GM19455 (cell line): ENCODE data around the gene KLF14.
"Not testable (repeated sequence)": the region's sequence is repeated elsewhere in the genome, so short reads cannot be mapped to it uniquely, and the experiment has no call there.

ENCODE experiments used
- ATAC-seq: cut with Tn5 transposase; IDR thresholded peaks from one replicate; pipeline ENCODE4 v1.9.1; 2021; ENCODE audit not compliant: unreplicated experiment

KLF14 gene

DNA sequence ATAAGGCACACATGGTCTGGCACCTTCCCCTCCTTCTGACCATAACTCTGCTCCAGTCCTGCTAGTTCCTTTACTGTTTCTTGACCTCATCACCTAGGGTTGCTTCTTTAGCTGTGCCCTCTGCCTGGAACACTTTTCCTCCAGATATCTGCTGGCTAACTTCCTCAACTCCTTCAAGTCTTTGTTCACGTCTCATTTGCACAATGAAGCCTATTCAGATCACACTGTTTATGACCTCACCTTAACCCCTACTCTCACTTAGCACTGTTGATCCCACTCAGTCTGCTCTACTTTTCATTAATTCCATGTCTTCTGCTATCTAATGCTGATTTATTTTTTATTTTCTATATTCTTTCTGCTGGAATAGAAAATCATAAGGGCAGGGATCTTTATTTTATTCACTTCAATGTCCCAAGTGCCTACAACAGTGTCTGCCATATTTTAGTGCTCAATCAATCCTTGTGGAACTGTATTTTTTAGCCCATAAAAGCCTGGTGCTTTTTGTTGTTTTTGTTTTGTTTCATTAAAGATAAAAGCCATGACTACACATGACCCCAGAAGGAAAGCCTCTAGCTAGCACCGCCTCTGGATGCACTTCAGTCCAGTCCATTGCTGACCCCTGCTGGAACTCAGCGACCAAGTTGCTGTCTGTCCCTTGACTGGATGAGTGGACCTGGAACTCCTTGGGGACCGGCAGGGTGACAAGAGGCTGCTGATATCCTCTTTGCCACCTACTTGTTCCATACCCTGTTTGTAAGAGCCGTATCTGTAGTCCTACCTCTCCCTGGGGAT lies 12.3 kb downstream of the KLF14 start:
- no peak for ATAC-seq

DNA sequence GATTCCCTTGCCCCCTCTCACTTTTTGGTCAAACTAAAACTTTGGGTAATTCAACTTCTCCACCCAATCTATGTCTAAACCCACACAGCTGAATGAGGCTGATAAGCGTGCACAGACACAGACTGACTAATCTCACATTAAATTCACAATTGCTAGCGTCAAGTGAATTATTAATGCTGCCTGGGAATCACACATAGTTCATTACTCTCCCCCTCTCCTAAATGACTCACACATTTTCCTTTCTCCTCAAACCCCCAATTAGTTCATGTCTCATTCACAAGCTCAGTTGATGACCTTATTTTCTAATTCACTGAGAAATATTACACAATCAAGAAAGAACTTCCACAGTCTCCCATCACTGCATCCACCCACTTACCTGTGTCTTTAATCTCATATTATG lies 14.5 kb downstream of the KLF14 start:
- ATAC-seq: no peak

DNA sequence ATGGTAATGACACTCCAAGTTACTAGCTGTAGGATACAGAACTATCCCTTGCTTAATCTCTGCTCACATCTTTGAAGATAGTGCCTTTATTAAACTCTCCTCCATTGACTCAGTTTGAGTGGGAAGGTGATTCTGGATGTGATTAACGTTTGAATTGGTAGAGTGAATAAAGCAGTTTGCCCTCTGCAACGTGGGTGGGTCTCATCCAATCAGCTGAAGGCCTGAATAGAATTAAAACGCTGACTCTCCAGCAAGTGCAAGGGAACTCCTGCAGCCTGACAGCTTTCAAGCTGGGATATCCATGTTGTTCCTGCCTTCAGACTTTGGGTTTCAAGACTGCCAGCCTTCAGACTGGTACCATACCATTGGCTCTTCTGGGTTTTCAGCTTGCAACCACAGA lies 21.6 kb downstream of the KLF14 start:
- ATAC-seq: no peak

DNA sequence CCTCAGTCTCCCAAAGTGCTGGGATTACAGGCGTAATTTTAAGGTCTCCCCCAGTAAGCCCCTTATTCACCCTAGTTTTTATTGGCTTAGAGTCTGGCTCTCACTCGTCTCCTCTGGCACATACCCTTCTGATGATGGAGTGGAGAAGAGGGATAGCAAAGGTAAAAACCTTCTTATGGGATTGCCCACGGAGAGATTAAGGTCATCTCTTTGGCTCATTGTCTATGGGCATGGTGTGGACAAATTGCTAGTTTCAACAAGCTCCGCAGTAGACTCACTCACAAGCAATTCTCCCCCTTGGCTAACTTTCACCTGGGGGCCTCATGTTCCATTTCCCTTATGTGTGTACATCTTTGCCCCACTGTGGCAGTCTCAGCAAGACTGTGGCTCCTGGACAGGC lies 25.2 kb downstream of the KLF14 start:
- ATAC-seq: no peak

DNA sequence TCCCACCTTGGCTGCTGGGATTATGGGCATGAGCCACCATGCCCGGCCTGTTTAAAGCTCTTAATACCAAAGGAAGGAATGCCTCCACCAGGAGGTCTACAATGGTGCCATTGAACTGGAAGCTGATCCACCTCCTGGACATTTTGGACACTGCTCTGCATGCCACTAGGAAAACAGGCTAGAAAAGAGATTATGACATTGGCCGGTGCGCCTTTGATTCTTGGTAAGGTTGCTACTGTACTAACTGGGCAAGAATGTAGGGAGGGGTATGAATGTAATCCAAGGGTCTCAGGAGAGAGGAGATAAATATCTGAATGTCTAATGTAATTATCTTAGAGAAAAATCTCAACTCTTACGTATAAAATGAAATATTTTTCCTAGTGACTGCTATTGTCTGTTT lies 26.0 kb downstream of the KLF14 start:
- no peak for ATAC-seq

DNA sequence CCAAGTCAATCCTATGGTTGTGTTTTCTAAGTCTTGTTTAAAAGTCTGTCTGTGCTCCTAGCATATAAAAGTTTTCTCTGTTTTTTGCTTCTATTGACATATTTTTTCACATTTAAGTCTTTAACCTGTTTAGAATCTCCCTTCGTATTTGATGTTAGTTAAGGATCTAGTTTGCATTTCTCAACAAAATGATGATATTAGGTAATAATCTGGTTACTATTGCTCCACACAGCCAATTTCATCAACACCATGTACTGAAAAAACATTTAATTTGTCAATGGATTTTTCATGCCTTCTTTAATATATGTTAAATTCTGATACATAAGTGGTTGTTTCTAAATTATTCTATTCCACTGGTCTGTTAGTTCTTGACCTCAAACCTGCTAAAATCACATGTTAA lies 30.2 kb downstream of the KLF14 start:
- no peak for ATAC-seq

DNA sequence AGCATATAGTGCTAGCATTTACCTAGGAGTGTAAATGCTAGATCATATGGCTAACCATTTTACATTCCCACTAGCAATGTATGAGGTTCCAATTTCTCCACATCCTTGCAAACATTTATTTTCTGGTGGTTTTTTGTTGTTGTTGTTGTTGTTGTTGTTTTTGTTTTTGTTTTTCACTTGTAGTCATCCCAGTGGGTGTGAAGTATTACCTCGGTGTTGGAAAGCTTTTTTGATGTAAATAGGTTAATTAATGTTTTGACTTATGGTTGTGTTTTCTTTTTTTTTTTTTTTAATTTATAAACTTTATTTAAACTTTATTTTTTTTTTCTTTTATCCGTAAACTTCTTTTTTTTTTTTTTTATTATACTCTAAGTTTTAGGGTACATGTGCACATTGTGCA lies 32.4 kb downstream of the KLF14 start:
- ATAC-seq: no peak

DNA sequence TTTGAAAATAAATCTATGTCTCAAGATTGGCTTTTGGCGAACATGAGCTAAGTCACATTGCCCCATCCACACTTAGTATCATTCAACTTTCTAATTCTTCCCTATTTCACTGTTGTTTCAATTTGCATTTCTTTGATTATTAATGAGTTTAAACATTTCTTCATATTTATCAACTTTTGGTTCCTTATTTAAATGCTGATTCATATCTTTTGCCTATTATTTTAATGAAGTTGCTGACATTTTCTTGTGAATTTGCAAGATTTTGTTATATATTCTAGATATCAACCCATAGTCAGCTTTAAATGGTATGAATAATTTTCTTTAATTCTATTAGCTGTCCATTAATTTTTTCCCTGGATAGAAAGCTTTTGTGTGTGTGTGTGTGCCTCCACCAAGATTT lies 33.2 kb downstream of the KLF14 start:
- no peak for ATAC-seq

DNA sequence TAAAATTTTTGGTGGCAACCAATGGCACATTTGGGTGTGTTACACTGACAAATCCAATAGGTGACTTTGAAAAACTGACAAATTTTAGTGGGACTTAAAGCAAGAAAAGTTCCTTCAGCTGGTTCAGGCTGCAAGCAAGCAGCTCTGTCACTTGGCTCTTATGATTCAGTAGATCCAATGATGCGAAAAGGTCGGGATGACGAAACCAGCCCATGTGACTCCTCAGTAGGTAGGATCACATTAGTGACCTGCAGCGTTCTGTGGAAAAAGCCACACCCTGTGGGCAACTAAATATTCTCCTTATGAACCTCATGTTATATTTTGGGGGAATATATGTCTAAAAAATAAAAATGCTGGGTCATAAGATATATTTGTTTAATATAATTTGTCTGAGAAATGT lies 34.3 kb downstream of the KLF14 start:
- no peak for ATAC-seq

DNA sequence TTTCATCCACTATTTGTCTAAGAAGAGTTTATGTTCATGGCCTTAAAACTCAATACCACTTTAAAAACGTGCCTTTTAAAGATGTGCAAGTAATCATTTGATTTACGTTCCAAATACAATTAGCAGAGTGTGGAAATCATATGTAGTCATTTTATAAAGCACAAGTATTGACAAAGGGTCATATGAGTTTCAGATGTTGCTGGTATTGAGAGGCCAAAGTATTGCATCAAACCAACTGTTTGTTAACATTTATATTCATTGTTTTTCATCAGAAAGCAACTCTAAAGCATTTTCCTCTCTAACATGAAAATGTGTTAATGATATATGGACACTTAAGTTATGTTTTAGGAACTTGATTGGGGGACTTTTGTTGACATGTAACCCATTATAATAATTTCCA lies 36.2 kb downstream of the KLF14 start:
- ATAC-seq: no peak

DNA sequence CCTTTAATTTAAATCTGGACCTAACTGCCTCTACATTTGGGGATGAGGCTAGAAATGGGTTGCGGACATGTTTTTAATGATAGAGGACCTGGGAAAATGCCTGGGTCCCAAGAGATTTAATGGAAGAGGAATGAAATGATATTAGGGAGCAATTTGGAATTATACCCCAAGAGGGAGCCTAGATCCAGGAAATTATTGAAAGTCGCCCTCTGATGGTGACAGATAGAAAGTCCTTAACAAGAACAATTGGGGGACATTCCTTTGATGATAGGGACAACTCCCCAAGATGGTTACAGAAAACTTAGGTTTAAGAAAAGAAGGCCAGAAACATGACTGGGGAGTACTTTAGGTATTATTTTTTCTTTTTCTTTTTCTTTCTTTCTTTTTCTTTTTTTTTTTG lies 38.2 kb downstream of the KLF14 start:
- no peak for ATAC-seq

DNA sequence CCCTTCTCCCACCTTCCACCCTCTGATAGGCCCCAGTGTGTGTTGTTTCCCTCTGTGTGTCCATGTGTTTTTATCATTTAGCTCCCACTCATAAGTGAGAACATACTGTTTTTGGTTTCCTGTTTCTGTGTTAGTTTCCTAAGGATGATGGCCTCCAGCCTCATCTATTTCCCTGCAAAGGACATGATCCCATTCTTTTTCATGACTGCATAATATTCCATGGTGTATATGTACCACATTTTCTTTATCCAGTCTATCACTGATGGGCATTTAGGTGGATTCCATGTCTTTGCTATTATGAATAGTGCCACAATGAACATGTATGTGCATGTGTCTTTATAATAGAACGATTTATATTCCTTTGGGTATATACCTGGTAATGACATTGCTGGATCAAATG lies 41.6 kb downstream of the KLF14 start:
- not testable (repeated sequence) for ATAC-seq

DNA sequence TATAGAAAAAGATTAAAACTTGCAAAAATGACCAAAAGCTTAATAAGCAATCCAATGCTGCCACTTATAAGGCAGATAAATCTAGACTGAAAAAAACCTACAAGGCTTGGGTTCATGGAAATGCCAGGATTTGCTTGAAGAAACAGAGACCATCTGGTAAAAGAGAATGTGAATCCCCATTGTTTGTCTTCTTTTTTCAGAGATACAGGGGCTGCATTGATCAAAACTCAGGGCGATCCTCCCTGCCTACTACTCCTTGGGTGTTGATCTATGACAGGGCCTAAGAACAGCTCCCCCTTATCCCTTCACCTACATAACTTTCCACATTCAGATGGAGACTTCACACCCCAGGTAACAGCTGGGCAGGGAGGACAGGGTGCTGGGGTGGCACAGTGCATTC lies 44.3 kb downstream of the KLF14 start:
- ATAC-seq: no peak

DNA sequence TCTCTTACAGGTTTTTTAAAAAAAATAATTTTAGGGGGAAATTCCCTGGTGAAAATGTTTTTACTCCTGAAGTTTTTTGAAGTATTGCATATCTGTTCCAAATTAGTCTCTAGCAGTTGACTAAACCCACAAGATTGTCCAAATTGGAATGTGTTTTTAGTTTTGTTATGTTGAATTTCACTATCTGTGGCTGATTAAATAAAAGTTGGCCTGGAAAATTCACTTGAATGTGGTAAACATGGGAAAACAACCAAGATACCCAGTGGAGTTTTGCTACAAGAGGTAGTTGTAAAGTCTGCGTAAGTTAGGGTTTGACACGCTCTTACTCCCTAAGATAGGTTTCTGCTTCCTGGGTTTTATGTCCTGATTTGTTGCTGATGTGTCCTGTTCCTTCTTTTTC lies 51.0 kb downstream of the KLF14 start:
- no peak for ATAC-seq
